CD14-positive monocyte (primary cell): ENCODE results near the gene OSBP2. TPM values are rescaled to one million over a fixed set of nuclear protein-coding genes. Genes with fewer than 3 reads are reported as not detected.

Experiments used
- DNase-seq, 3 donors: peaks; one replicate each; pipeline ENCODE4 v3.0.0-alpha.2; 2011 to 2022
- H2AFZ ChIP-seq: 2 replicates; pipeline ENCODE4 v1.6.0; 2012; ENCODE audit warnings: mild to moderate bottlenecking, low read depth, low read length, inconsistent platforms; ENCODE audit not compliant: insufficient read depth, poor library complexity, severe bottlenecking
- H3K27ac ChIP-seq, 2 donors: 1 replicate in 1 of 2; 2 replicates in 1 of 2; pipeline ENCODE4 v1.5.1; 2012 to 2013; ENCODE audit warnings: low read length in 2 of 2, control low read depth in 1 of 2, inconsistent platforms in 1 of 2, low read depth in 1 of 2, mild to moderate bottlenecking in 1 of 2
- H3K27me3 ChIP-seq, 2 donors: one replicate each; pipeline versions ENCODE4 v1.6.0 to v1.6.1; 2011 to 2013; ENCODE audit warnings: low read length in 2 of 2; ENCODE audit not compliant: control insufficient read depth in 2 of 2, insufficient read depth in 2 of 2
- H3K36me3 ChIP-seq, 2 donors: replicated peaks in 1 of 2; 1 replicate in 1 of 2; 2 replicates in 1 of 2; pipeline versions ENCODE4 v1.5.1 to v1.6.1; 2012 to 2013; ENCODE audit warnings: low read length in 2 of 2, control low read depth in 1 of 2, inconsistent platforms in 1 of 2, mild to moderate bottlenecking in 1 of 2; ENCODE audit not compliant: insufficient read depth in 2 of 2, control insufficient read depth in 1 of 2
- H3K4me1 ChIP-seq, 2 donors: 1 replicate in 1 of 2; 2 replicates in 1 of 2; pipeline versions ENCODE4 v1.5.1 to v1.6.1; 2012 to 2013; ENCODE audit warnings: low read length in 2 of 2, control low read depth in 1 of 2, inconsistent platforms in 1 of 2, mild to moderate bottlenecking in 1 of 2, moderate library complexity in 1 of 2; ENCODE audit not compliant: insufficient read depth in 2 of 2, control insufficient read depth in 1 of 2
- H3K4me2 ChIP-seq: replicated peaks from 2 replicates; pipeline ENCODE3; 2012; ENCODE audit warnings: low read length, moderate library complexity, mild to moderate bottlenecking; ENCODE audit not compliant: poor library complexity, severe bottlenecking; ENCODE audit errors: extremely low read depth
- H3K4me3 ChIP-seq, 3 experiments: fragments of 200-600 bp in 1 of 3; sonication (generic) in 1 of 3; replicated peaks in 1 of 3; 1 replicate in 2 of 3; 2 replicates in 1 of 3; pipeline ENCODE4 v1.5.1; 2011 to 2013; ENCODE audit warnings: low read length in 3 of 3, mild to moderate bottlenecking in 3 of 3, control low read depth in 2 of 3, low read depth in 2 of 3, inconsistent platforms in 1 of 3, moderate library complexity in 1 of 3
- H3K79me2 ChIP-seq: 2 replicates; pipeline ENCODE4 v1.6.0; 2012; ENCODE audit warnings: mild to moderate bottlenecking, control low read depth, inconsistent platforms, low read length, moderate library complexity; ENCODE audit not compliant: insufficient read depth
- H3K9ac ChIP-seq: 2 replicates; pipeline ENCODE4 v1.6.0; 2017; ENCODE audit warnings: low read length, mild to moderate bottlenecking; ENCODE audit not compliant: insufficient read depth, poor library complexity, severe bottlenecking
- H3K9me3 ChIP-seq, 2 donors: replicated peaks in 1 of 2; 1 replicate in 1 of 2; 2 replicates in 1 of 2; pipeline versions ENCODE4 v1.5.1 to v1.6.1; 2012 to 2013; ENCODE audit warnings: low read length in 2 of 2, control low read depth in 1 of 2; ENCODE audit not compliant: control insufficient read depth in 1 of 2, insufficient read depth in 1 of 2
- H4K20me1 ChIP-seq: 2 replicates; pipeline ENCODE4 v1.6.0; 2012; ENCODE audit warnings: mild to moderate bottlenecking, low read length, control low read depth, moderate library complexity; ENCODE audit not compliant: insufficient read depth
- H3K27ac Mint-ChIP-seq, 7 donors: one replicate each; pipeline ENCODE4 v1.8.0; 2020; ENCODE audit warnings: mild to moderate bottlenecking in 7 of 7, mixed read lengths in 7 of 7, moderate library complexity in 6 of 7, inconsistent platforms in 2 of 7
- H3K27me3 Mint-ChIP-seq, 3 donors: one replicate each; pipeline ENCODE4 v1.8.0; 2021 to 2022; ENCODE audit warnings: low read depth in 3 of 3, mild to moderate bottlenecking in 3 of 3, mixed read lengths in 3 of 3, moderate library complexity in 3 of 3, inconsistent platforms in 1 of 3
- H3K36me3 Mint-ChIP-seq, 2 donors: one replicate each; pipeline ENCODE4 v1.8.0; 2020; ENCODE audit warnings: mixed read lengths in 2 of 2, inconsistent platforms in 1 of 2, mild to moderate bottlenecking in 1 of 2
- H3K4me1 Mint-ChIP-seq: one replicate; pipeline ENCODE4 v1.8.0; 2020; ENCODE audit warnings: mild to moderate bottlenecking, mixed read lengths
- H3K4me3 Mint-ChIP-seq, 2 donors: one replicate each; pipeline ENCODE4 v1.8.0; 2020; ENCODE audit warnings: mild to moderate bottlenecking in 2 of 2, mixed read lengths in 2 of 2, moderate library complexity in 1 of 2
- H3K9me3 Mint-ChIP-seq, 7 donors: one replicate each; pipeline ENCODE4 v1.8.0; 2020 to 2022; ENCODE audit warnings: mixed read lengths in 7 of 7, mild to moderate bottlenecking in 6 of 7, moderate library complexity in 6 of 7, inconsistent platforms in 2 of 7
- WGBS: methylation state at CpG from one replicate; pipeline ENCODE4 v1.1.5; 2013; ENCODE audit warnings: missing lambda C conversion rate; ENCODE audit not compliant: insufficient coverage; 5-methylcytosine and 5-hydroxymethylcytosine counted together
- intact Hi-C, 2 donors: fragments of 100-400 bp; cut with micrococcal nuclease; formaldehyde crosslinking; loops; one replicate each; pipeline versions ENCODE4 v1.15.0 to v1.15.1; 2023
- polyA plus RNA-seq, 3 donors: library from polyadenylated mRNA; depleted of rRNA in 1 of 3; unstranded in 2 of 3; stranded (reverse) in 1 of 3; fragments of 300-500 nt in 2 of 3; fragments of >200 nt in 1 of 3; fragmentation: Illumina TruSeq in 2 of 3; gene quantifications; 1 replicate in 2 of 3; 2 replicates in 1 of 3; pipeline ENCODE4 v1.2.3, GENCODE V29; 2012 to 2021
- TF ChIP-seq, protein P1 (sequence below): fragments of 200-600 bp; IDR thresholded peaks from one replicate; pipeline ENCODE4 v1.8.0; 2022; ENCODE audit warnings: antibody characterized with exemption, mild to moderate bottlenecking

Gene OSBP2
- polyA plus RNA-seq, 3 donors = 0.21 to 0.54 TPM; not detected in 1

DNA sequence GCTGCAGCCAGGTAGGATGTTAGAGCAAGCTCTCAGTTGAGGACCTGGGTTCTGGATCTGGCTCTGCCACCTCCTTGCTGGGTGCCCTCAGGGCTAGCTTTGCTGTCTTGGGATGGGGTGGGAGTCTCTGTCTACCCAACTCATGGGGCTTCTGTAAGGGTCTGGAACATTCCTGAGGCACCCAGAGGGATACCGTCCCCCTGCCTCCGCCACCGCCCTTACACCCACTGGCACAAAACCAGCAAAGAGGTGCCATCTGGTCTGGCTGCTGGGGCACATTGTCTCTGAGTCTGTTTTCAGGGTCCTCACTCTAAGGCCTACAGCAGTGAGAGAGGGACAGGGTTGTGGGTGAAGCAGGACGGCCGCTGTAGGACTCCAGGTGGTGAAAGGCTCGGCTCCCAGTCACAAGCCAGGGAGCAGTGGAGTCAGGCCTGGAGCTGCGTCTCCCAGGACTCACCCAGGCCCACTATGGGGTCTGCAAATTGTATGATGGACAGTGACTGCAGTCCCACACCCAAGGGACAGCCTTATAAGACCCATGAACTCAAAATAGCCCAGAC lies 189.0 kb downstream of the OSBP2 start:
- Mint-ChIP-seq H3K4me1 (no peaks in the 10 kb centered on the region), H3K9me3 (no peaks in the 10 kb centered on the region), H3K27ac (no peak overlapping the region), H3K27me3 (peaks cover 0 to 5% (median 2%) of the 10 kb centered on the region in 3 donors), H3K36me3 (no peaks in the 10 kb centered on the region), H3K4me3 (no peak overlapping the region)
- no peaks in the 10 kb centered on the region for H3K79me2 ChIP-seq
- TF ChIP-seq, protein P1, sequence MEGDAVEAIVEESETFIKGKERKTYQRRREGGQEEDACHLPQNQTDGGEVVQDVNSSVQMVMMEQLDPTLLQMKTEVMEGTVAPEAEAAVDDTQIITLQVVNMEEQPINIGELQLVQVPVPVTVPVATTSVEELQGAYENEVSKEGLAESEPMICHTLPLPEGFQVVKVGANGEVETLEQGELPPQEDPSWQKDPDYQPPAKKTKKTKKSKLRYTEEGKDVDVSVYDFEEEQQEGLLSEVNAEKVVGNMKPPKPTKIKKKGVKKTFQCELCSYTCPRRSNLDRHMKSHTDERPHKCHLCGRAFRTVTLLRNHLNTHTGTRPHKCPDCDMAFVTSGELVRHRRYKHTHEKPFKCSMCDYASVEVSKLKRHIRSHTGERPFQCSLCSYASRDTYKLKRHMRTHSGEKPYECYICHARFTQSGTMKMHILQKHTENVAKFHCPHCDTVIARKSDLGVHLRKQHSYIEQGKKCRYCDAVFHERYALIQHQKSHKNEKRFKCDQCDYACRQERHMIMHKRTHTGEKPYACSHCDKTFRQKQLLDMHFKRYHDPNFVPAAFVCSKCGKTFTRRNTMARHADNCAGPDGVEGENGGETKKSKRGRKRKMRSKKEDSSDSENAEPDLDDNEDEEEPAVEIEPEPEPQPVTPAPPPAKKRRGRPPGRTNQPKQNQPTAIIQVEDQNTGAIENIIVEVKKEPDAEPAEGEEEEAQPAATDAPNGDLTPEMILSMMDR = no peak
- H3K9me3 ChIP-seq = no peaks in the 10 kb centered on the region
- no peak overlapping the region for H3K4me2 ChIP-seq
- intact Hi-C loops = no loop called here
- H3K27me3 ChIP-seq = no peaks in the 10 kb centered on the region
- no peak overlapping the region for H2AFZ ChIP-seq
- no peak overlapping the region for H3K9ac ChIP-seq
- 80% methylated on average over 1 of the region's 7 CpGs for WGBS
- H3K4me1 ChIP-seq = no peaks in the 10 kb centered on the region
- no peak for DNase-seq
- no peak overlapping the region for H3K4me3 ChIP-seq
- no peaks in the 10 kb centered on the region for H3K36me3 ChIP-seq
- no peaks in the 10 kb centered on the region for H4K20me1 ChIP-seq
- H3K27ac ChIP-seq = no peak overlapping the region

DNA sequence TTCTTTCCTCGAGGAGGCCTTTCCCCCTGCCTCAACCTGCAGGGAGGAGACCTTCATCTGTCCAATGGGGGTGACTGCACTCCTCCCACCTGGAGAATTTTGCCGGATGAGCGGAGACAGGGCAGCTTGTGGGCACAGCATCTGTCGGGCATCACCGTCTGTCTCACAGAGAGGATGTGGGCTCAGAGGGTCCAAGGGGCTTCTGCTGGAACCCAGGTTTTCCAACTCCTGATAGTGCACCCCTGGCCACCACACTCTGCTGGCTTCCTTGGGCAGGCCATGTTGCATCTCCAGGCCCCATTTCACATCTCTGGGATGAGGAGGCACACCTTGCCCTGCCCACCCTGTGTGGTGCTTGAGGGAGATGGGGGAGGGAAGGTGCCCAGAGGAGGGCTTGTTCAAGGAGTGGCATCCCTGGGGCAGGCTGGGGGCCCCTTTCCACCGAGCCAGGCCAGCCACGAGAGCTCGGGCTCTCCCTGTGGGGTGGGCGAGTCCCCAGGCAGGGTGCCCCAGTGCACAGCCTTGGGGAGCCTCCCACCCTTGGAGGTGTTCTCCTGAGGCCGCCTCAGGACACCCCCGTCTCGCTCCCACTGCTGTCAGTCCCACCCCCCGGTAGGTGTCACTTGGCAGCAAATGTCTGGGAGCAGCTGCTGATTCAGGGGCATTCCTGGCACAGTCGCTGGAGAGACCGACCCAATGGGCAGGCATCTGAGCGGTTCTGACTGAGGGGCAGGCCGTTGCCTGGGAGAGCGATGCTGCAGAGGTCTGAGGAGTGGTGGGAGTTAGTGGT lies 189.7 kb downstream of the OSBP2 start:
- no peak overlapping the region for H3K4me2 ChIP-seq
- Mint-ChIP-seq H3K9me3 (no peaks in the 10 kb centered on the region), H3K27me3 (peaks cover 0 to 5% (median 5%) of the 10 kb centered on the region in 3 donors), H3K4me1 (no peaks in the 10 kb centered on the region), H3K36me3 (no peaks in the 10 kb centered on the region), H3K4me3 (no peak overlapping the region), H3K27ac (peak overlapping the region in 1 of 7 donors; percentile 68)
- H3K4me3 ChIP-seq = no peak overlapping the region
- H3K36me3 ChIP-seq = no peaks in the 10 kb centered on the region
- intact Hi-C loops = no loop called here
- no peaks in the 10 kb centered on the region for H3K79me2 ChIP-seq
- no peak overlapping the region for H2AFZ ChIP-seq
- H3K4me1 ChIP-seq = no peaks in the 10 kb centered on the region
- no peak overlapping the region for H3K9ac ChIP-seq
- 90% methylated on average over 17 of the region's 18 CpGs for WGBS
- no peak overlapping the region for H3K27ac ChIP-seq
- DNase-seq = no peak
- TF ChIP-seq, protein P1 = no peak
- no peaks in the 10 kb centered on the region for H3K9me3 ChIP-seq
- H3K27me3 ChIP-seq = no peaks in the 10 kb centered on the region
- no peaks in the 10 kb centered on the region for H4K20me1 ChIP-seq
